K562 (cell line): ENCODE results near the gene LCP2. TPM values are rescaled to one million over a fixed set of nuclear protein-coding genes. Genes with fewer than 3 reads are reported as not detected.

Source experiments
- ATAC-seq: fragments of 200-7000 bp; cut with Tn5 transposase; 3 replicates; pipeline ENCODE4 v1.9.1; 2020; ENCODE audit warnings: moderate library complexity
- BruUV-seq: library from RNA; stranded (reverse); fragments of 400-500 nt; replicated peaks from 2 replicates; lab custom pipeline; 2021; lab: Mats Ljungman, UMichigan
- CTCF ChIA-PET: fragments of 300-600 bp; formaldehyde crosslinking; extraction: SDS; loops from one replicate; lab custom pipeline; 2021; ENCODE audit warnings: low intra/inter-chr PET ratio; lab: Yijun Ruan, JAX
- POLR2A ChIA-PET: fragments of 300-600, 350-650 bp; sonication (Branson Sonifier 250); formaldehyde crosslinking; extraction: SDS; loops from one replicate; lab custom pipeline; 2021; ENCODE audit warnings: antibody characterized with exemption, inconsistent platforms; lab: Yijun Ruan, JAX
- DNase-seq, 4 experiments: peaks; one replicate each; pipeline versions ENCODE4 v3.0.0 to v3.0.0-alpha.2; 2011 to 2018; ENCODE audit warnings: low spot score in 3 of 4, mixed read lengths in 3 of 4; ENCODE audit errors: extremely low read depth in 1 of 4
- FAIRE-seq: peaks from 2 replicates; lab custom pipeline; 2011; peaks lifted over from hg19 to GRCh38; lab: Jason Lieb, UNC
- H2AFZ ChIP-seq: 2 replicates; pipeline ENCODE4 v1.6.0; 2011; ENCODE audit warnings: low read depth, low read length, control low read depth, inconsistent platforms
- H3K27ac ChIP-seq: fragments of 200-600 bp; 3 replicates; pipeline ENCODE4 v1.8.0; 2011; ENCODE audit warnings: low read depth, mild to moderate bottlenecking, control low read depth, inconsistent platforms, low read length, moderate library complexity, mixed read lengths; ENCODE audit errors: extremely low read depth
- H3K27me3 ChIP-seq, 2 experiments: fragments of 300-600 bp in 1 of 2; 2 replicates in 1 of 2; 3 replicates in 1 of 2; pipeline versions ENCODE4 v1.6.0 to v1.8.0; 2011; ENCODE audit warnings: inconsistent platforms in 2 of 2, low read length in 2 of 2, mild to moderate bottlenecking in 1 of 2, mixed read lengths in 1 of 2, moderate library complexity in 1 of 2; ENCODE audit not compliant: control insufficient read depth in 2 of 2, insufficient read depth in 2 of 2
- H3K36me3 ChIP-seq: fragments of 300-600 bp; 3 replicates; pipeline ENCODE4 v1.8.0; 2011; ENCODE audit warnings: mild to moderate bottlenecking, low read length, inconsistent platforms; ENCODE audit not compliant: control insufficient read depth, insufficient read depth
- H3K4me1 ChIP-seq, 2 experiments: fragments of 200-600 bp in 1 of 2; replicated peaks in 1 of 2; 2 replicates in 1 of 2; 3 replicates in 1 of 2; pipeline versions ENCODE4 v1.5.1 to v1.8.0; 2011; ENCODE audit warnings: inconsistent platforms in 2 of 2, low read length in 2 of 2, mild to moderate bottlenecking in 1 of 2, mixed read lengths in 1 of 2, moderate library complexity in 1 of 2; ENCODE audit not compliant: control insufficient read depth in 2 of 2, insufficient read depth in 2 of 2
- H3K4me2 ChIP-seq: 2 replicates; pipeline ENCODE4 v1.6.1; 2011; ENCODE audit warnings: low read length, control low read depth, inconsistent platforms, mixed read lengths; ENCODE audit not compliant: insufficient read depth
- H3K4me3 ChIP-seq: fragments of 200-600 bp; sonication (generic), shearing (Covaris generic); 2 replicates; pipeline ENCODE4 v1.5.1; 2016; ENCODE audit warnings: control low read depth, inconsistent platforms
- H3K79me2 ChIP-seq: fragments of 200-600 bp; 3 replicates; pipeline ENCODE4 v1.8.0; 2011; ENCODE audit warnings: low read length, inconsistent platforms; ENCODE audit not compliant: control insufficient read depth, insufficient read depth
- H3K9ac ChIP-seq, 2 experiments: 2 replicates each; pipeline versions ENCODE4 v1.6.0 to v1.6.1; 2011; ENCODE audit warnings: low read depth in 2 of 2, low read length in 2 of 2, control low read depth in 1 of 2, inconsistent platforms in 1 of 2, mild to moderate bottlenecking in 1 of 2, mixed read lengths in 1 of 2; ENCODE audit not compliant: insufficient read depth in 1 of 2
- H3K9me1 ChIP-seq: one replicate; pipeline ENCODE4 v1.6.0; 2011; ENCODE audit warnings: inconsistent platforms, mild to moderate bottlenecking, low read length, moderate library complexity; ENCODE audit not compliant: control insufficient read depth, insufficient read depth
- H3K9me3 ChIP-seq: replicated peaks from 2 replicates; pipeline ENCODE4 v1.5.1; 2011; ENCODE audit warnings: low read depth, low read length, inconsistent platforms; ENCODE audit not compliant: control insufficient read depth, insufficient read depth
- H4K20me1 ChIP-seq: replicated peaks from 2 replicates; pipeline ENCODE4 v1.6.1; 2011; ENCODE audit warnings: low read length, inconsistent platforms, mixed read lengths; ENCODE audit not compliant: control insufficient read depth, insufficient read depth
- ADNP ChIP-seq: fragments of 200-800 bp; sonication (Bioruptor generic); IDR thresholded peaks from 2 replicates; pipeline ENCODE4 v1.6.1; 2016; ENCODE audit warnings: missing genetic modification characterization, missing compliant biosample characterization
- CAMTA2 ChIP-seq: fragments of 250-450 bp; sonication (Bioruptor Pico); conservative IDR thresholded peaks from 2 replicates; pipeline ENCODE4 v1.5.1; 2022
- MXI1 ChIP-seq: IDR thresholded peaks from 2 replicates; pipeline ENCODE4 v1.6.1; 2011; ENCODE audit warnings: low read depth, mild to moderate bottlenecking, improper control_type of control experiment, low read length
- NFATC3 ChIP-seq: fragments of 450-650 bp; IDR thresholded peaks from 2 replicates; pipeline ENCODE4 v1.6.1; 2017; ENCODE audit warnings: mild to moderate bottlenecking
- PCBP2 ChIP-seq: fragments of 200-400 bp; formaldehyde crosslinking; IDR thresholded peaks from 2 replicates; pipeline ENCODE4 v1.6.1; 2018; ENCODE audit warnings: low read length, low read depth, mild to moderate bottlenecking, moderate library complexity; ENCODE audit not compliant: poor library complexity, severe bottlenecking
- PKNOX1 ChIP-seq: fragments of 450-650 bp; IDR thresholded peaks from 2 replicates; pipeline ENCODE4 v1.6.1; 2016
- POLR2A ChIP-seq: fragments of 450-650 bp; conservative IDR thresholded peaks from 2 replicates; pipeline ENCODE4 v1.6.1; 2016
- POU5F1 ChIP-seq: fragments of 150-350 bp; IDR thresholded peaks from 2 replicates; pipeline ENCODE4 v1.6.1; 2014; ENCODE audit warnings: borderline replicate concordance, low read length, low read depth, mild to moderate bottlenecking; ENCODE audit not compliant: partially characterized antibody
- RBM25 ChIP-seq: fragments of 200-400 bp; formaldehyde crosslinking; IDR thresholded peaks from 2 replicates; pipeline ENCODE4 v1.6.1; 2018; ENCODE audit warnings: low read length, low read depth, moderate library complexity; ENCODE audit not compliant: severe bottlenecking
- RBM39 ChIP-seq: fragments of 200-400 bp; formaldehyde crosslinking; optimal IDR thresholded peaks from 2 replicates; pipeline ENCODE3; 2018; ENCODE audit warnings: low read depth, low read length
- RFX5 ChIP-seq: IDR thresholded peaks from 2 replicates; pipeline ENCODE4 v1.6.1; 2011; ENCODE audit warnings: low read depth, mild to moderate bottlenecking, improper control_type of control experiment, low read length
- SNAPC5 ChIP-seq: fragments of 250-450 bp; sonication (Bioruptor Pico); IDR thresholded peaks from 2 replicates; pipeline ENCODE4 v1.8.0; 2021; ENCODE audit warnings: moderate library complexity, mild to moderate bottlenecking, inconsistent platforms
- ZFP30 ChIP-seq: fragments of 250-450 bp; sonication (Bioruptor Pico); IDR thresholded peaks from 2 replicates; pipeline ENCODE4 v1.8.0; 2022; ENCODE audit warnings: moderate library complexity, mild to moderate bottlenecking, inconsistent platforms, borderline replicate concordance
- ZFP36 ChIP-seq: fragments of 150-350 bp; IDR thresholded peaks from 2 replicates; pipeline ENCODE4 v1.6.1; 2018; ENCODE audit warnings: low read length, low read depth; ENCODE audit not compliant: partially characterized antibody
- ZNF639 ChIP-seq, 2 experiments: fragments of 200-800 bp in 1 of 2; sonication (Bioruptor generic) in 1 of 2; sonication (generic) in 1 of 2; formaldehyde crosslinking in 1 of 2; IDR thresholded peaks in 1 of 2; conservative IDR thresholded peaks in 1 of 2; 2 replicates each; pipeline versions ENCODE4 v1.5.0 to v1.6.1; 2016 to 2020; ENCODE audit warnings: missing compliant biosample characterization in 1 of 2, missing genetic modification characterization in 1 of 2, missing genetic modification reagents in 1 of 2
- ZNF740 ChIP-seq, 3 experiments: fragments of 200-800 bp in 1 of 3; sonication (Bioruptor generic) in 1 of 3; sonication (generic) in 1 of 3; formaldehyde crosslinking in 1 of 3; IDR thresholded peaks; 2 replicates each; pipeline versions ENCODE4 v1.6.1 to v1.8.0; 2016 to 2022; ENCODE audit warnings: mild to moderate bottlenecking in 2 of 3, missing compliant biosample characterization in 2 of 3, missing genetic modification characterization in 2 of 3, missing genetic modification reagents in 1 of 3
- WGBS: fragments of 100-300 bp; shearing (Covaris generic); methylation state at CpG from one replicate; pipeline ENCODE4 v1.1.6; 2016; ENCODE audit warnings: low coverage, mixed read lengths; ENCODE audit not compliant: insufficient coverage; ENCODE audit errors: missing lambda C conversion rate; 5-methylcytosine and 5-hydroxymethylcytosine counted together
- in situ Hi-C: fragments of 300-500 bp; cut with MboI; formaldehyde crosslinking; loops from 4 replicates; pipeline ENCODE4 v1.15.0; 2018; ENCODE audit warnings: inconsistent platforms, mixed read lengths
- intact Hi-C: fragments of 100-400 bp; cut with micrococcal nuclease; formaldehyde crosslinking; loops from 2 replicates; pipeline ENCODE4 v1.14.2; 2022
- polyA plus RNA-seq, 8 experiments: library from polyadenylated mRNA; depleted of rRNA in 4 of 8; stranded (reverse) in 5 of 8; unstranded in 3 of 8; fragments of >200 nt; fragmentation: Nextera tagmentation in 2 of 8; fragmentation: Illumina TruSeq in 1 of 8; extraction: Ambion mirVana in 2 of 8; extraction: Trizol in 1 of 8; gene quantifications; 2 replicates each; pipeline versions ENCODE4 v1.2.1 to v1.2.3, GENCODE V29; 2011 to 2014; ENCODE audit warnings: inconsistent platforms in 1 of 8, missing spikeins in 1 of 8
- total RNA-seq, 7 experiments: library from RNA; depleted of rRNA in 6 of 7; stranded (reverse); fragments of >200 nt in 6 of 7; fragmentation: Illumina TruSeq in 2 of 7; extraction: Trizol in 2 of 7; gene quantifications; 2 replicates each; pipeline versions ENCODE4 v1.2.1 to v1.2.3, GENCODE V29; 2011 to 2021; ENCODE audit warnings: low replicate concordance in 1 of 7

The LCP2 gene
- total and polyA plus RNA-seq, 9 of the 15 experiments (the other 6 are each of a cell fraction or from before 2014, with no cell fraction given), result 4.0 to 31.3 (median 14.6) TPM

- Histone ChIP-seq H3K79me2 (no peaks in the 10 kb centered on the region), H3K9me1 (no peaks in the 10 kb centered on the region), H2AFZ (no peak overlapping the region), H3K9me3 (no peaks in the 10 kb centered on the region), H3K27ac (no peak overlapping the region), H3K27me3 (no peaks in the 10 kb centered on the region), H3K4me1 (peaks cover 0 to 50% of the 10 kb centered on the region in 2 experiments; a peak in 4 of 5 replicates)
- ATAC-seq, result no peak
- DNase-seq, result no peak
- BruUV-seq, result no TSS peak
- TF ChIP-seq ZNF639 (CRISPR knock-in tag; conservative IDR thresholded peaks at IDR 0.05 in 1 of 2, IDR thresholded peaks at IDR 0.05 in 1 of 2) (no peak), PCBP2 (no peak), RFX5 (no peak), ADNP (no peak), RBM39 (no peak), POU5F1 (no peak), ZFP30 (no peak), NFATC3 (no peak), MXI1 (no peak), SNAPC5 (CRISPR knock-in tag) (no peak), POLR2A (no peak), ZFP36 (peak; percentile 48), RBM25 (peak; percentile 83), CAMTA2 (CRISPR knock-in tag) (no peak), PKNOX1 (no peak), ZNF740 (CRISPR knock-in tag; IDR thresholded peaks at IDR 0.05) (no peak), ZNF740 (tag; IDR thresholded peaks at IDR 0.05) (no peak)
- TF ChIP-seq, all 486 proteins: peak for 2
- H3K36me3 ChIP-seq, result no peaks in the 10 kb centered on the region
- no peaks in the 10 kb centered on the region for H4K20me1 ChIP-seq
- H3K4me2 ChIP-seq, result no peak overlapping the region
- no peak overlapping the region for H3K4me3 ChIP-seq
- ChIA-PET CTCF (no interaction called here), POLR2A (no interaction called here)
- in situ Hi-C loops, result no loop called here
- no peak overlapping the region for H3K9ac ChIP-seq
- intact Hi-C loops, result no loop called here
- no peak for FAIRE-seq
- 34% methylated on average over 5 of the region's 5 CpGs for WGBS
These were observed 12.8 kb upstream of the LCP2 start for GRCh38 chr5:170310256-170310926.
